Measurements from ENCODE around the gene DDR1. TPM values are rescaled to one million over a fixed set of nuclear protein-coding genes. Genes with fewer than 3 reads are reported as not detected.
A peak's percentile ranks its signal among the peaks of the same experiment; 100 is the strongest.
"Not testable (repeated sequence)": the region's sequence is repeated elsewhere in the genome, so short reads cannot be mapped to it uniquely, and the experiment has no call there.

The DDR1 gene
- total RNA-seq, 1 donor from 2014 or later, result 106 TPM

DNA sequence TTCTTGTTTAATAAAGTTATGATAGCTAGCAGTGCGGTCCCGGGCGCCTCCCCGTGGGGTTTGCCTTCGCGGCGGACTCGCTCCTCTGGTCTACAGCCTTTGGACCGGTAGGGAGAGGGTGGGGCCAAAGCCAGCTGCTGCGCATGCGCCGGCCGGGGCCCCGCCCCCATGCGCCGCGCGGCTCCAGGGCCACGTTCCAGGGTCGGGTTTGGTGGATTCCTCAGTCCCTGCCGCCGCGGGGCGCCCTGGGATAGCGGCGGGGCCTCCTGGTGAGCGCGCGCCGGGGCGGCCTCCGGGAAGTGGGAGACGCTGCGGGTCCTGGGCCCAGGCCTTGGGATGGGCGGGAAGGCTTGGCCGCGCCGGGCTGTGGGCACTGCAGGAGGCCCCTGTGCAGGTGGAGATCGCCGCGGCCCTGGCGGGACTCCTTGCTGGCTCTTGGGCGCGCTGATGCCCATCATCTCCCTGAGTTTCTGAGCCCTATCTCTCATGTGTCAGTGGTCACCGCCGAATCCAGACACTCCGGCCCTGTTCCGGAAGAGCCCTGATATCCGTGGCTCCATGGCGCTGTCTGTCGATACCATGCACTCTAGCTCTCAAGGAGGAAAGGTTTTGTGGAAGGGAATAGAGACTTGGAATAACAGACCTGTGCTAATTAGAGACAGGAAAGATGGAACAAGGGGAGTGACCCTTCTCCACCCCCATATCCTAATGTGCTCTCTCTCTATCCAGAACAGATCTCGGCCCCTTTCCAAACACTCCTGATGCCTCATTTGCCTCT is 29.9 kb downstream of the DDR1 start, which contains the start of gene VARS2:
VARS2 (plus strand) TSS at position 163 of the 778 bp plus-strand sequence; CDS start at position 762, 599 bp downstream.
- DNase-seq (ENCODE audit: low spot score in 2 of 2) (peak; percentile 95 to 97), FAIRE-seq (no peak)

DNA sequence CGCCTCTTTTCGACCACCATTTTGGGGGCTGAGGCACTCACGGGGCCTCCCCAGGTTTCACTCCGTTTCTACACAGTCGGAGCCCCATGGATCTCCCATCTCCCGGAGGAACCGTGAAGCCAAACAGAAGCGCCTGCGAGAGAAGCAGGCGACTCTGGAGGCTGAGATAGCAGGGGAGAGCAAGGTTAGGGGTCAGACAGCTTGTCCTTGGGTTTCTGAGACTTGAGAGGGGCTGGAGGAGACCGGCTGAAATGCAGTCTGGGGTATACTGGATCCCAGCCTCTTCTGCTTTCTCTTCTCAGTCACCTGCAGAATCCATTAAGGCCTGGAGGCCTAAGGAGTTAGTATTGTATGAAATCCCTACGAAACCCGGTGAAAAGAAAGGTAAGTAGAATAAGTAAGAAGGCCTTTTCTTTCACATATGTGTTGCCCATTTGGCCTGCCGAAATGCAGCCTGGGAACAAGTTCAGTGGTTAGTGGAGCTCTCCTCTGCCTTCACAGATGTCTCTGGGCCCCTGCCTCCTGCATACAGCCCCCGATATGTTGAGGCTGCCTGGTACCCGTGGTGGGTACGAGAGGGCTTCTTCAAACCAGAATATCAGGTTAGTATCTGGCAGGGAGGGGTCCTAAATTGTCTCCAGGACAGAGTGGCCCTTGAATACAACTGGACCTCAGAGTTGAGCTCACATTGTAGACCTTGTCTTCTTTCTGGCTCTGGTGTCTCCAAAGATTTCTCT is 30.7 kb downstream of the DDR1 start:
- FAIRE-seq (no peak), DNase-seq (ENCODE audit: low spot score in 2 of 2) (no peak)

DNA sequence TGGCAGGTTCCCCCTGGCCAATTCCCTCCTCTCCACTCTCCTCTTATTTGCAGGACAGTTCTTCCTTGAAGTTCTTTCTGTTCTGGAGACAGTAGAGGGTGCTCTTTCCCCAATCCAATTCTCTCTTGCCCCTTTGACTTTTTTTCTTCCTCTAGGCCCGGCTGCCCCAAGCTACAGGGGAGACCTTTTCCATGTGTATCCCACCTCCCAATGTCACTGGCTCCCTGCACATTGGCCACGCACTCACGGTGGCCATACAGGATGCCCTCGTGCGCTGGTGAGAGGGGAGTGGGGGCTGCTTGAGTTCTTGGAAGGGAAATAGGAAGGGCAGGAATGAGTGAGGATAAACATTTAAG is 31.2 kb downstream of the DDR1 start:
- FAIRE-seq (no peak), DNase-seq (ENCODE audit: low spot score in 2 of 2) (peak; percentile 80 to 81)

- no peak for FAIRE-seq
- no peak for DNase-seq (ENCODE audit: low spot score in 2 of 2)
Observed at GRCh38 chr6:30917041-30917440, 32.7 kb downstream of the DDR1 start.

- DNase-seq (ENCODE audit: low spot score in 2 of 2) (no peak), FAIRE-seq (no peak)
Observed at GRCh38 chr6:30917487-30917886, 33.2 kb downstream of the DDR1 start.

DNA sequence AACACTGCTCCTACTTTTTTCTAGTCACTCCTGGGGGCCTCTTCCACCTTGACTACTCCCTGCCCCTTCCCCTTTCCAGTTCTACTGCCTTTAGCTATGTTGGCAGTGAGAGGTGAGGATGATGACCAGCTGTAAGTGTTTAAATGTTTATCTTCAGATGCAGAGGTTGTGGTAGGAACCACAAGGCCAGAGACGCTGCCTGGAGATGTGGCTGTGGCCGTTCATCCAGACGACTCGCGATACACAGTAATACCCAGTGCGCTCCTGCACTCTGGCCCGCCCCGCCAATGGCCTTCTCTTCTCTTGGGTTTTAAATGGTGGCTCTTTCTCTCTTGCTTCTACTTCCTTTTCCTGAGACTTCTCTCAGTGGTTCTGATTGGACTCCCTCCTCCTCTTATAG is 34.4 kb downstream of the DDR1 start:
- no peak for FAIRE-seq
- no peak for DNase-seq (ENCODE audit: low spot score in 2 of 2)

DNA sequence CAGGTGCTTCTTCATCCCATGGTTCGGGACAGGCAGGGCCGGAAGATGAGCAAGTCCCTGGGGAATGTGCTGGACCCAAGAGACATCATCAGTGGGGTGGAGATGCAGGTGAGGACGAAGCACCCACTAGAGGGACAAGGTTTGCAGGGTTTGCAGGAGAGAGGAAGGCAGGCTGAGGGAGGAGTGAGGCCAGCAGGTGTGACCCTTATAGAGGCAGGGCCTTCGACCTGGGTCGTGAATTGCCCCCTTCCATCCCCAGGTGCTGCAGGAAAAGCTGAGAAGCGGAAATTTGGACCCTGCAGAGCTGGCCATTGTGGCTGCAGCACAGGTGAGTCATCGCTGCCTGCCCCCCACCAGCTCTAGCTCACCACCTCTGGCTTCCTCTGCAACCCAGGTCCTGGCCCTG is 38.1 kb downstream of the DDR1 start:
- DNase-seq (ENCODE audit: low spot score in 2 of 2), result no peak
- FAIRE-seq, result no peak

GRCh38 chr6:30924040-30924627 is 39.8 kb downstream of the DDR1 start:
- FAIRE-seq; DNase-seq (ENCODE audit: low spot score in 2 of 2): not testable (repeated sequence)

DNA sequence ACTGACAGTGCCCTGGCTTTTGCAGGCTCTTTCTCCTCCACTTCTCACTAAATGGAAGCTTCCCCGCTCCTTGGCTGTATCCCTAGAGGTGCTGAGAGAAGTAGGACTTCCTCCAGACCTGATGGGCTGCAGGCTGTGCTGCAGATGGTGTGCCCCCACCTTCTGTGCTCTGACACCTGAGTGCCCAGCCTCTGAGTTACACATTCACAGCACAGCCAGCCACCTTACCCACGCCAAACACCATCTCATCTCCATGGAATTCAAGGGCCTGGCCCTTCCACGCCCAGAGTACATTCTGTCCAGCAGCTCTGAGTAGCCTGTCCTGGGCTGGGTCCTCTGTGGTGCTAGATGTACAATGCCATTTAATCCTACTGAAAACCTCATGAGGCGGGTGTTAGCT is 42.3 kb downstream of the DDR1 start:
- DNase-seq (ENCODE audit: low spot score in 2 of 2) (no peak), FAIRE-seq (no peak)

GRCh38 chr6:30927080-30927479 is 42.8 kb downstream of the DDR1 start:
- FAIRE-seq; DNase-seq (ENCODE audit: low spot score in 2 of 2): not testable (repeated sequence)

DNA sequence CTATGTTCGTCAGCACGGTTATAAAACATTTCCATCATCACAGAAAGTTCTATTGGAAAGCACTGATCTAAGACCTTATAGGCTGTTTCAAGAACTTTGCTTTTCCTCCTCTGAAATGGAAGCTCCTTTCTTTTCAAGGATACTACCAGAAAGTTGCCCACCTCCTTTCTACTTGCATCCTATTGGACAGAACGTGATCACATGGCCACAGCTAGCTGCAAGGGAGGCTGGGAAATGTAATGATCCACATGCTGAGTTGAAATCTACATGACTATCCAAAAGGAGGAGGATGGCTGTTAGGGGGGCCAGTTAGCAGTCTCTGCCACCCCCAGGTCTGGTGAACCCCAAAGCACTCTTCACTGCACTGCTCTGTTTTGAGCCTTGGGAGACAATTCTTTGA is 44.4 kb downstream of the DDR1 start:
- DNase-seq (ENCODE audit: low spot score in 2 of 2) (no peak), FAIRE-seq (no peak)

- DNase-seq (ENCODE audit: low spot score in 2 of 2) (no peak), FAIRE-seq (no peak)
Observed at GRCh38 chr6:30930506-30930905, 46.2 kb downstream of the DDR1 start.

- FAIRE-seq (no peak), DNase-seq (ENCODE audit: low spot score in 2 of 2) (no peak)
Observed at GRCh38 chr6:30931272-30931671, 47.0 kb downstream of the DDR1 start.

DNA sequence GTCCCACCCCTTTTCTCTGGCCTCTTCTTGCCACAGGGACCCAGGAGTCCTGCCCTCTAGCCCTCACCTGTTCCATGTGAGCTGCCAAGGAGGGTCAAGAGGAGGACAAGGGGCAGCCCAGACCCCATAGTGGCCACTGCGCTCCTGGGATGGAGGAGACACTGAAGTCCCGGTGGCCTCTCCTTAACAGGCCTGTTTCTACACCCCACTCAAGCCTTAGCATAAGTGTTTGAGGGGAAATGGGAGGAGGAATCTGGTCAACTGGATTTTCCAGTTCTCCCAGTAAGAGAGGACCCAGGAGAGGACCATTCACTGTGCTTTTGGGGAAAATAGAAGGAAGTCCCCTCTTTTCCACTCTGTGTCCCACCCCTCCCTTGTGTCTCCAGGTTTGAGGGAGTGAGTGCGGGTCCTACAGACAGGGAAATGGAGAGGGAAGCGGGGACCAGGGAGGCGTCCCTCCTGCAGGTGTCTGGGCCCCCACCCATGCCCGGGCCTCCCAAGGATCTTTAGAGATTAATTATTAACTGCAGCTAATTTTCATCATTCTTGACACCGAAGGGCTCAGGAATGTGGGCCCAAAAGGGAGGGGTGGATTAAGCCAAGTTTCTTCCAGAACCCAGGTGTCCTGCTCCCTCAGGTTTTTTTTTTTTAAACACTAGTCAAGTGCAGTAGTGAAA is 47.8 kb downstream of the DDR1 start, which contains the start of gene SFTA2:
SFTA2 (minus strand) TSS at position 202 of the 677 bp plus-strand sequence; CDS start at position 128, 74 bp downstream.
- DNase-seq (ENCODE audit: low spot score in 2 of 2), result no peak
- FAIRE-seq, result no peak

GRCh38 chr6:30932665-30933365 is 48.5 kb downstream of the DDR1 start:
- FAIRE-seq (no peak), DNase-seq (ENCODE audit: low spot score in 2 of 2) (no peak)

GRCh38 chr6:30935018-30935417 is 50.7 kb downstream of the DDR1 start:
- no peak for DNase-seq (ENCODE audit: low spot score in 2 of 2)
- no peak for FAIRE-seq

DNA sequence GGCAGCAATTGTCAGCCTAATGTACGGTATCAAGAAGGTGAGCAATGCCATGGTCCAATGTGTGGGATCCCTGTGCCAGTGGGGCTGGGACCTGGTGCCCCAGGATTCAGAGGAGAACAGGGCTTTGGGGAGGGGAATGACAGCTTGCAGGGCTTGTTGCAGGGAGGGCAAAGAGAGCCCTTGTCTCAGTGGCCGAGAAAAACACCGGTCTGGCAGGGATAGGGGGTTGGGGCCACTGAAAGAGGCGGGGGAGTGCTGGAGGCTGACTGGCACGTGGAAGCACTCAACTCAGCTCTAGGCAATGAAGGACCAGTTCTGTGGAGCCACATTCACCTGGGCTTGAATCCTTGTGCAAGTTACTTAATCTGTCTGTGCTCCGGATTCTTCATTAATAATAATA is 52.9 kb downstream of the DDR1 start:
- no peak for DNase-seq (ENCODE audit: low spot score in 2 of 2)
- FAIRE-seq, result no peak

GRCh38 chr6:30938730-30939129 is 54.4 kb downstream of the DDR1 start:
- DNase-seq (ENCODE audit: low spot score in 2 of 2) (no peak), FAIRE-seq (no peak)

- no peak for DNase-seq (ENCODE audit: low spot score in 2 of 2)
Observed at GRCh38 chr6:30939473-30939872, 55.2 kb downstream of the DDR1 start.

DNA sequence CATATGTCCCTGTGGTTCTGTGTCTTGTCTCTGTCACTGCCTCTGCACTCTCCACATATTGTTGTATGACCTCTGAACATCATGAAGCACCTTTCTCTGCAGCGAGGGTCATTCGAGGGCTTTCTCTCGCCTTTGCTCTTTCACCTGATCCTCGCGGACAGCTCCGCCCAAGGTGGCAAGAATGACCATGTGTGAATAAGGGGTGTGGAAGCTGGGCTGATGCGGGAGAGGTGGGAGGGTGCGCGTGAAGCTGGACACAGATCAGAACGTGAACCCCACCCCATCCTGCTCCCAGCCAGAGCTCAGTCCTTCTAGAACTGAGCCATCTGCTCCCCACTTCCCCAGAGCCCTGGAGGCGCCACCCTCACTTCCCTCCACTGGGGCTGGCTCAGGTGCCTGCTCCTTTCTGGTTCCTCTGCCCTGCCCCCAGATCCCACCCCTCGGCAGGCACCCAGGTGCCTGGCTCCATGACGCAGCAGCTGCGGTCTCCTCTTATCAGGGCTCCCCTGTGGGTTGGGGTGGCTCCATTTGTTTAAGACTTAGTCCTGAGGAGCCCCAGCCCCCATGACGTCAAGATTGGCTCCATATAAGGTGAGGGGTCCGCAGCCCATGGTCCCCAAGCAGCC is 56.2 kb downstream of the DDR1 start, which contains the start of gene MUCL3:
MUCL3 (plus strand) TSS at position 613 of the 626 bp plus-strand sequence. CDS start 27 bp downstream, outside the sequence.
- no peak for FAIRE-seq
- no peak for DNase-seq (ENCODE audit: low spot score in 2 of 2)

More at GRCh38 chr6:30939473-30939872, 55.2 kb downstream of the DDR1 start:
- FAIRE-seq, result no peak
